ENCODE measurements around the gene RBBP8. TPM values are rescaled to one million over a fixed set of nuclear protein-coding genes. Genes with fewer than 3 reads are reported as not detected.
A peak's percentile ranks its signal among the peaks of the same experiment; 100 is the strongest.
"Not testable (repeated sequence)": the region's sequence is repeated elsewhere in the genome, so short reads cannot be mapped to it uniquely, and the experiment has no call there.

Gene RBBP8
- 10 to 100 TPM; 10.9 to 78.2 (median 30.3) TPM for total RNA-seq

GRCh38 chr18:22933206-22933965 lies at the start of gene RBBP8:
Gene RBBP8, plus strand, starts transcription at chr18:22933328. Its CDS starts 3,524 bp downstream, at chr18:22936852.
- ATAC-seq (ENCODE audit: low FRiP score in 2 of 2) (peak; percentile 92 to 99), DNase-seq (peak; percentile 88 to 97)
- peak within 1 kb of the TSS; percentile 65 to 86 (median 74) for H3K4me3 ChIP-seq
- H3K27ac ChIP-seq = peak within 1 kb of the TSS; percentile 91 to 99 (median 97)
- H3K36me3 ChIP-seq = peaks cover 0 to 17% (median 7%) of the 10 kb centered on the region in 4 donors
- no peaks in the 10 kb centered on the region for H3K27me3 ChIP-seq
- 0% methylated on average over 16 to 44 of the region's 82 CpGs for WGBS, 2 donors
- TF ChIP-seq POLR2AphosphoS5 (IDR thresholded peaks at IDR 0.05) = peak; percentile 36 to 73
- TF ChIP-seq EP300 (IDR thresholded peaks at IDR 0.05) = no peak
- TF ChIP-seq, protein P1, sequence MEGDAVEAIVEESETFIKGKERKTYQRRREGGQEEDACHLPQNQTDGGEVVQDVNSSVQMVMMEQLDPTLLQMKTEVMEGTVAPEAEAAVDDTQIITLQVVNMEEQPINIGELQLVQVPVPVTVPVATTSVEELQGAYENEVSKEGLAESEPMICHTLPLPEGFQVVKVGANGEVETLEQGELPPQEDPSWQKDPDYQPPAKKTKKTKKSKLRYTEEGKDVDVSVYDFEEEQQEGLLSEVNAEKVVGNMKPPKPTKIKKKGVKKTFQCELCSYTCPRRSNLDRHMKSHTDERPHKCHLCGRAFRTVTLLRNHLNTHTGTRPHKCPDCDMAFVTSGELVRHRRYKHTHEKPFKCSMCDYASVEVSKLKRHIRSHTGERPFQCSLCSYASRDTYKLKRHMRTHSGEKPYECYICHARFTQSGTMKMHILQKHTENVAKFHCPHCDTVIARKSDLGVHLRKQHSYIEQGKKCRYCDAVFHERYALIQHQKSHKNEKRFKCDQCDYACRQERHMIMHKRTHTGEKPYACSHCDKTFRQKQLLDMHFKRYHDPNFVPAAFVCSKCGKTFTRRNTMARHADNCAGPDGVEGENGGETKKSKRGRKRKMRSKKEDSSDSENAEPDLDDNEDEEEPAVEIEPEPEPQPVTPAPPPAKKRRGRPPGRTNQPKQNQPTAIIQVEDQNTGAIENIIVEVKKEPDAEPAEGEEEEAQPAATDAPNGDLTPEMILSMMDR (IDR thresholded peaks at IDR 0.05) = peak in 1 of 6 experiments; percentile 10
- TF ChIP-seq POLR2A (IDR thresholded peaks at IDR 0.05) = peak in 3 of 4 donors; percentile 39 to 85 (median 60)
- H3K9me3 ChIP-seq = no peaks in the 10 kb centered on the region
- H3K4me1 ChIP-seq = peaks cover 7 to 14% (median 12%) of the 10 kb centered on the region in 4 donors

DNA sequence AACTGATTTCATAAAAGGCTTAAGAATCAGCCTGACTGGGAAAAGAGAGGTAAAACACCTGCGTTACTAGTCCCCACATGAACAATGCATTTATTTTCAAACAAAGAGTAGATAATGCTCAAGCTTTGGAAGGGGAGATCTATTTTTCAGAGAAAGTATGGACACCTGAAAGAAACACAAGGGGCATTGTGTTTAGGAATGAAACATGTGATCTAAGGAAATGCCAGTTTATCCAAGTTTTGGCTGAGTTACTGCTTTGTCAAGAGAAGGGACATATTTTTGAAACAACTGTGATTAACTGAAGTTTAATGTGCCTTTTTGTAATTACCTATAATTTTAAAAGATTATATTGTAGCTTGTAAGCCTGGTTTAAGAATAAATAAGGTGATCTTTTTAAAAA lies 49.3 kb upstream of the RBBP8 start:
- Histone ChIP-seq H3K27me3 (no peaks in the 10 kb centered on the region), H3K36me3 (no peaks in the 10 kb centered on the region), H3K27ac (no peak overlapping the region), H3K9me3 (no peaks in the 10 kb centered on the region), H3K4me1 (no peaks in the 10 kb centered on the region), H3K4me3 (no peak overlapping the region)
- TF ChIP-seq, protein P1 (IDR thresholded peaks at IDR 0.05) = no peak
- no peak for TF ChIP-seq POLR2AphosphoS5 (IDR thresholded peaks at IDR 0.05)
- TF ChIP-seq POLR2A (IDR thresholded peaks at IDR 0.05) = no peak
- no peak for TF ChIP-seq EP300 (IDR thresholded peaks at IDR 0.05)
- ATAC-seq (ENCODE audit: low FRiP score in 2 of 2) (no peak), DNase-seq (no peak)
- 77 to 100% methylated on average over 1 of the region's 1 CpG for WGBS, 2 donors

DNA sequence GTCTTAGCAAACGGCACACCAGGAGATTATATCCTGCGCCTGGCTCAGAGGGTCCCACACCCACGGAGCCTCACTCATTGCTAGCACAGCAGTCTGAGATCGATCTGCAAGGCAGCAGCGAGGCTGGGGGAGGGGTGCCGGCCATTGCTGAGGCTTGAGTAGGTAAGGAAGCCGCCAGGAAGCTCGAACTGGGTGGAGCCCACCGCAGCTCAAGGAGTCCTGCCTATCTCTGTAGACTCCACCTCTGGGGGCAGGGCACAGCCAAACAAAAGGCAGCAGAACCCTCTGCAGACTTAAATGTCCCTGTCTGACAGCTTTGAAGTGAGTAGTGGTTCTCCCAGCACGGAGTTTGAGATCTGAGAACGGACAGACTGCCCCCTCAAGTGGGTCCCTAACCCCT lies 47.4 kb upstream of the RBBP8 start:
- H3K4me3 ChIP-seq; H3K36me3 ChIP-seq; H3K27me3 ChIP-seq; H3K9me3 ChIP-seq; H3K4me1 ChIP-seq; H3K27ac ChIP-seq; ATAC-seq (ENCODE audit: low FRiP score in 2 of 2): not testable (repeated sequence)
- peak in 1 of 2 donors; percentile 42 for DNase-seq
- WGBS, 2 donors = 100% methylated on average over 1 to 9 of the region's 11 CpGs

DNA sequence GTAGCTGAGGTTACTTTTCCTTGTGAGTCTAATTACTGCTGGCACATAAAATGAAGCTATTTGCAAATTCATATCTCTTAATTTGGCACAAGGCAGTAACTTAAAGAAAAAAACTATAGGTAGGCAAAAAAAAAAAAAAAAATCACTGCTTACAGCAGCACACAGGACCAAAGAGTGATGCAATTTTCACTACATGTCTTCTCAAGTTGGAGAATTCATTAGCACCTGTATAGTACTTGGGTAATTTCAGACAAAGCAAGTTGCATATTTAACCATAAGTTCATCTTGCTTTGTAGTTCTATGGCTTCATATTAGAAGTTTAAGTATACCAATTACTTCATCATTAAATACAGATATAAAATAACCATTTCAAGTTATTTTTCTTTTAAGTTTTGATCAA lies 33.7 kb upstream of the RBBP8 start:
- no peaks in the 10 kb centered on the region for H3K4me1 ChIP-seq
- H3K36me3 ChIP-seq = no peaks in the 10 kb centered on the region
- H3K9me3 ChIP-seq = no peaks in the 10 kb centered on the region
- H3K27me3 ChIP-seq = no peaks in the 10 kb centered on the region
- no peak for DNase-seq
- no peak overlapping the region for H3K4me3 ChIP-seq
- no peak overlapping the region for H3K27ac ChIP-seq
- TF ChIP-seq EP300 (IDR thresholded peaks at IDR 0.05) (no peak), POLR2AphosphoS5 (IDR thresholded peaks at IDR 0.05) (no peak), POLR2A (IDR thresholded peaks at IDR 0.05) (no peak)
- TF ChIP-seq, protein P1 (IDR thresholded peaks at IDR 0.05) = no peak
- no peak for ATAC-seq (ENCODE audit: low FRiP score in 2 of 2)

DNA sequence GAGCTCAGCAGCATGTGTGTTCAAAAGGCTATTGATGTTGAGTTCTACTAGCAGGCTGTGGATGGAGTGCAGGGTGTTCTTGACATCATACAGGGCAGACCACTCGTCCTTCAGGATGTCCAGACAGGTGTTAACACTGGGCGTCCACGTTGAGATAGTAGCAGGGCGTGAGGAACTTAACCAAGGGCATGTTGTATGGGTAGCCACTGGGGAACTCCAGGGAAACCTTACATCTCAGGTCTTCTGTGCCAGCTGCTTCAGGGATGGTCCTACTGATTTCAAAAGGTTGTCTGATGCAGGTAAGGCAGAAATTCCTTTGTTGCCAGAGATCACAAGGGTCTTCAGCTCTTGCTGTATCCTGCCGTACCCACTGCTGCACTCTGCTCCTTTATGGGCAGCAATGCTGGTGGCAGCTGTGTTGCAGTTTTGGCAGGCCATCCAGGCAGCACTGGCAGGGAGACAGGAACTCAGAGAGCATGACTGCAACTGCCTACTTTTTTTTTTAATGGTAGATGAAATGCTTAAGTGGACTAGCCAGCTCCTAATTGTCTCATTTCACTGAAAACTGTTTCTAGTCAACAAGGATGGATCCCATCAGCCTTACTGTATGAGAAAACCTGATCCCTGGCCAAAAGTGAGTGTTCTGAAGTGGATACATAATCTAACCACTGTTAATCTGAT lies 32.4 kb upstream of the RBBP8 start:
- DNase-seq (no peak), ATAC-seq (ENCODE audit: low FRiP score in 2 of 2) (peak in 1 of 2 donors; percentile 37)
- Histone ChIP-seq H3K36me3 (no peaks in the 10 kb centered on the region), H3K27ac (no peak overlapping the region), H3K27me3 (no peaks in the 10 kb centered on the region), H3K4me3 (no peak overlapping the region), H3K4me1 (no peaks in the 10 kb centered on the region), H3K9me3 (no peaks in the 10 kb centered on the region)
- TF ChIP-seq POLR2AphosphoS5 (IDR thresholded peaks at IDR 0.05) (no peak), EP300 (IDR thresholded peaks at IDR 0.05) (no peak)
- 80 to 82% methylated on average over 5 of the region's 5 CpGs for WGBS, 2 donors

All from upper lobe of left lung (tissue), 6 donors.